K562 (cell line): ENCODE data around the gene LRRC27.

Experiments used
- CCAR2 ChIP-seq: fragments of 200-400 bp; formaldehyde crosslinking; IDR thresholded peaks from 2 replicates; pipeline ENCODE4 v1.6.1; 2017; ENCODE audit warnings: mild to moderate bottlenecking, low read depth, low read length
- CTCF ChIP-seq, 3 experiments: IDR thresholded peaks in 2 of 3; conservative IDR thresholded peaks in 1 of 3; 2 replicates each; pipeline ENCODE4 v1.5.1; 2011 to 2012; ENCODE audit warnings: low read length in 3 of 3, mild to moderate bottlenecking in 3 of 3, control low read depth in 2 of 3, improper control_type of control experiment in 1 of 3, inconsistent platforms in 1 of 3, low read depth in 1 of 3, mixed read lengths in 1 of 3, moderate library complexity in 1 of 3; ENCODE audit not compliant: insufficient read depth in 2 of 3
- ETV5 ChIP-seq: sonication (generic); formaldehyde crosslinking; IDR thresholded peaks from 2 replicates; pipeline ENCODE4 v1.4.0; 2020; ENCODE audit warnings: low read depth, mild to moderate bottlenecking, missing genetic modification reagents
- ZNF407 ChIP-seq: fragments of 450-650 bp; IDR thresholded peaks from 2 replicates; pipeline ENCODE4 v1.6.1; 2016; ENCODE audit warnings: low read depth
- ZNF740 ChIP-seq, 3 experiments: fragments of 200-800 bp in 1 of 3; sonication (Bioruptor generic) in 1 of 3; sonication (generic) in 1 of 3; formaldehyde crosslinking in 1 of 3; IDR thresholded peaks; 2 replicates each; pipeline versions ENCODE4 v1.6.1 to v1.8.0; 2016 to 2022; ENCODE audit warnings: mild to moderate bottlenecking in 2 of 3, missing compliant biosample characterization in 2 of 3, missing genetic modification characterization in 2 of 3, missing genetic modification reagents in 1 of 3

GRCh38 chr10:132394936-132395703 is 63.1 kb downstream of the LRRC27 start:
- TF ChIP-seq ZNF740 (CRISPR knock-in tag; IDR thresholded peaks at IDR 0.05) (no peak), ZNF740 (tag; IDR thresholded peaks at IDR 0.05) (no peak), ETV5 (CRISPR knock-in tag) (no peak), CCAR2 (no peak), ZNF407 (no peak), CTCF (IDR thresholded peaks at IDR 0.05 in 2 of 3, conservative IDR thresholded peaks at IDR 0.05 in 1 of 3; ENCODE audit: insufficient read depth in 2 of 3, low read depth in 1 of 3, low read length in 3 of 3) (no peak)
